Activated CD4-positive, alpha-beta T cell treated with anti-CD3 and anti-CD28 coated beads for 24 hours (primary cell): ENCODE measurements around the gene BDP1.
A peak's percentile ranks its signal among the peaks of the same experiment; 100 is the strongest.
"Not testable (repeated sequence)": the region's sequence is repeated elsewhere in the genome, so short reads cannot be mapped to it uniquely, and the experiment has no call there.

ENCODE experiments used
- DNase-seq, 2 donors: peaks; one replicate each; pipeline ENCODE4 v3.0.0-alpha.2; 2020; ENCODE audit warnings: low read depth in 2 of 2

BDP1 gene

DNA sequence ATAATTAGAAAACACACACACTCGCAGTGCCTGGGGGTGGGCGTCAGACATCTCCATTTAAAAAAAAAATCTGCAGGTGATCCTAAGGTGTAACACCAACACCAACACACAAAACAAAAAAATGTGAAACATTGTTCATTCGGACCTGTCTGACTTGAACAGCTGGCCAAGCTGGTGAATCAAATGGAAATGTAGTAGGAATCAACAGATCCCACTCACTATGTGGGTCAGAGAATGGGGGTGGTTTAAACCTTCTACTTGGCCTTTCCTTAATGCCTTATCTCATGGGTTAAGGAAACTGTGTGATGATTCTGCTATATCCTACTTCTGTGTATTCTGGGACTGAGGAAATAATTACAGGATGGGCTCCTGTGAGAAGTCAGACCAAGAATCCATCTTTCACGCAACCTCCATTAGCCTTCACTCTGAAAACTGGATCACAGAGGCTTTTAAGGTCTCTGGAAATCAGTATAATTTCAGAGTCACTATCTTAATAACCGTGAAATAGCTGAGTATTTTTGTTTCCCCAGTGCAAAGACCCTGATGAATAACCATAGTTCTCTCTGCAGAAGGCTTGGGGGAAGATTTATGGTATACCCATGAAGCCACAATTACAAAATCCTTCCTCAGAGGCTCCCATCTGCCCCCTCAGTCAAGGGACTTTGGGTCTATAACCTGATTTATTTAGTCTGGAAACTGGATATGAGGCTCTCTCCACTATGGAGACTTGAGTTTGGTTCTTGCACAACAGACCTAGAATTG is 114.5 kb downstream of the BDP1 start:
- no peak for DNase-seq

- DNase-seq = not testable (repeated sequence)
These were observed 116.4 kb downstream of the BDP1 start for GRCh38 chr5:71571811-71572210.

GRCh38 chr5:71573591-71573990 is 118.1 kb downstream of the BDP1 start:
- DNase-seq = no peak

DNA sequence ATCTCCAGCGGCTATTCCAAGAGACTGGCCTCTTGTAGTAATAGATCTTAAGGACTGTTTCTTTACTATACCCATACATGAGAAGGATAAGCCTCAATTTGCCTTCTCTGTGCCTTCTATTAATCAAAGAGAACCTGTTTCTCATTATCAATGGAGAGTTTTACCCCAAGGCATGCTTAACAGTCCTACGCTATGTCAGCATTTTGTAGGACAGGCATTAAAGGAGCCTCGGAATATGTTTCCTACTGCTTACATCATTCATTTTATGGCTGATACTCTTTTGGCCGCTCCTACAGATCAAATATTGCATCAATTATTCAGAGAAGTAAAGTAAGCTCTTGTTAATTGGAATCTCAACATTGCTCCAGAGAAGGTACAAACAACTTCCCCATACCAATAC is 120.1 kb downstream of the BDP1 start:
- not testable (repeated sequence) for DNase-seq

DNA sequence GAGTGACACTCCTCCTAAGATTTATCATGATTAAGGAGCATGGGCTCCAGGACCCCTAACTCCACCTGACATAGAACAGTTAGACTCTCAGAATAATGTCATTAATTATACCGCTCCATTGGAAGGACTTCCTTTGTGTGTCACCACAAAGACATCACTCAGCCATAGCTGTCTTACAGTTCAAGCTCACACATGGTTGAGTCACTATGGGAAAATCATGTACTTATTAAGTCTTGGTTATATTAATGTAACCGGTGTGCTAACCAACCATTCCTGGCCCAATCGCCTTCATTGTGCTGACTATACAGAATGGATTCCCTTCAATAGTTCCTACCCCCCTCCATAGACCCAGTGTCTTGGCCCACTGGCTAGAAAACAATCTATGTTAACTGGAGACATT is 120.8 kb downstream of the BDP1 start:
- no peak for DNase-seq

DNA sequence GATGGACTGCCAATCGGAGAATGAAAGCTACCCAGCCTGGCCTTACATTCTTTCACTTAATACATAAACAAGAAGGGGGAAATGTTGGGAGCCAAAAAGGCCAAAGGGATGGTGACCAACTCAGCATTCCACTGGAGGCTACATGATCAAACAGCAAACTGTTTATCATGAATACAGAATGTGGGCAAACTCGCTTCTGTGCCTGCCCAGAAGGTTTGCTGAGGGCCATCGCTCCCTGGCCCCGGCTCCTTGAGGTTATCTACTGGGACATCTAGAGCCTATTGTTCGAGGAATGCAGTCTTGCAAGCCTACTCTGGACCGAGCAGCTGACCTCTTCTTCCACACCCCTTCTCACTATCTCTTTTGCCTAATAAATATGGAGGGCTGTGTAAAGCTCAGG is 122.4 kb downstream of the BDP1 start:
- DNase-seq = not testable (repeated sequence)

GRCh38 chr5:71582945-71583584 is 127.6 kb downstream of the BDP1 start:
- no peak for DNase-seq

- DNase-seq = no peak
These were observed 130.8 kb downstream of the BDP1 start for GRCh38 chr5:71586052-71586940.

DNA sequence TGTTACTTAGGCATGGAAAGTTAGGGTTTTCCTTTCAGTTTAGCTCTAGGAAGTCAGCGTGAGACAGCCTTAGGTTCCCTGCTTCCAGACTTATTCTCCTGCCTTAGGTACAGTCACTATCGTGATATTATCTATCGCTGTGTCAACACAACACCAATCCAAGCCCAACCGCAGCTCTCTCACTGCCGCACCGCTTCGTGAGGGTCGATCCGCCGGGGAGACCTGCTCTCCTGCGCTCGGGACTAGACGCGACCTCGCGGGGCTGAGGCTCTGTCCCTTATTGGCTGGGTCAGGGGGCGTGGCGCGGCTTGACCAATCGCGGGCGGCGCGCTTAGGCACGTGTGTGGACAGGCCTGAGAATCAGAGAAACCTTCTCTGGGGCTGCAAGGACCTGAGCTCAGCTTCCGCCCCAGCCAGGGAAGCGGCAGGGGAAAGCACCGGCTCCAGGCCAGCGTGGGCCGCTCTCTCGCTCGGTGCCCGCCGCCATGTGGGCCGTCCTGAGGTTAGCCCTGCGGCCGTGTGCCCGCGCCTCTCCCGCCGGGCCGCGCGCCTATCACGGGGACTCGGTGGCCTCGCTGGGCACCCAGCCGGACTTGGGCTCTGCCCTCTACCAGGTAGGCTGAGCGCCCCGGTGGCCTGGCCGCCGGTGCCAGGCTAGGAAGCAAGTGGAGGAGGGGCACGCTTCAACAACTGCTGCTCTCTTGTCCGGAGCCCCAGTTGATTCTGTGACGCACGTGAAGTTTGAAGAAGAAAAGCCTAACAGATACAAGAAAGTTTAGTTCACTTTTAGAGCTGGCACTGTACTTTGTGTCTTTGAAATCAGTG is 131.7 kb downstream of the BDP1 start, which contains the start of gene MCCC2:
TSS of gene MCCC2 (plus strand) at position 400 of the 825 bp plus-strand sequence. CDS start at position 486, 86 bp downstream.
- peak; percentile 91 to 94 for DNase-seq

DNA sequence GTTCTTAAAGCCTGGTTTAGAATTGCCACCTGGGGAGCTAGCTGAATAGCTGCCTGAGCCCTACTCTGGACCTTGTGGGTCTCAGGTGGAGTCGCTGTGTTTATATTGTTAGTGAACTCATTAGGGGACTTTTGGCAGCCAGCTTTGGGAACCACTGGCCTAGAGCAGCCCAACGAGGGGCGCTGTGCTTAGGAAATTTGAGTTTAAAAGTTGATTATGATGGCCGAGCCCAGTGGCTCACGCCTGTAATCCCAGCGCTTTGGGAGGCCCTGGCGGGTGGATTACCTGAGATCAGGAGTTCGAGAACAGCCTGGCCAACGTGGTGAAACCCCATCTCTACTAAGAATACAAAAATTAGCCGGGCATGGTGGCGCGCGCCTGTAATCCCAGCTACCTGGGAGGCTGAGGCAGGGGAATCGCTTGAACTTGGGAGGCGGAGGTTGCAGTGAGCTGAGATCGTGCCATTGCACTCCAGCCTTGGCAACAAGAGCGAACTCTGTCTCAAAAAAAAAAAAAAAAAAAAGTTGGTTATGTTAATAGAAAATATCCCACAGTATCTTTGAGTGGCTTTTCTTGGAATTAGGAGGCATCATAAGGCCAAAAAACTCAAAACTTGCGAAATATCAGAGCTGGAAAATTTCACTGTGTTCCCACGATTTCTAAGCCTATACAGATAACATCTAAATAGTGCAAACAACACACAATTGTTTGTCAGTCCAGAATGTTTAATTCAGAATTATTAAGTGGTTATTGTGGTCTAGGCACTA is 132.5 kb downstream of the BDP1 start:
- DNase-seq = no peak

DNA sequence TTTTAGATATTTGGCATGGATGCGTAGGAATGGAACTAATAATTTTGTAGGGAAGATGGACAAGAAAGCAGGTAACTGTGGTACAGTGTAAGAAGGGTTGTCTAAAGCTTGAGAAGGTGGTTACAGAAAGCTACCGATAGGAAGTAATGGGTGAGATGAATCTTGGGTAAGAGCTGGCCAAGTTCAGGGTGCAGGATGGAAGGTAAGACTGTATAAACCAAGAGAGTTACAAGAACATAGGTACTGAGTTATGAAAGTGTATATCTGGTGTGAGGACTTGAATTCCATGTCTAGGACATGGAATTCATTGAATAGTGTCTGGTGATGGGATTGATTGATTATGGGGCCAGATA is 133.1 kb downstream of the BDP1 start:
- no peak for DNase-seq

GRCh38 chr5:71589903-71590302 is 134.5 kb downstream of the BDP1 start:
- DNase-seq = no peak

- DNase-seq = no peak
These were observed 135.6 kb downstream of the BDP1 start for GRCh38 chr5:71591100-71591499.

DNA sequence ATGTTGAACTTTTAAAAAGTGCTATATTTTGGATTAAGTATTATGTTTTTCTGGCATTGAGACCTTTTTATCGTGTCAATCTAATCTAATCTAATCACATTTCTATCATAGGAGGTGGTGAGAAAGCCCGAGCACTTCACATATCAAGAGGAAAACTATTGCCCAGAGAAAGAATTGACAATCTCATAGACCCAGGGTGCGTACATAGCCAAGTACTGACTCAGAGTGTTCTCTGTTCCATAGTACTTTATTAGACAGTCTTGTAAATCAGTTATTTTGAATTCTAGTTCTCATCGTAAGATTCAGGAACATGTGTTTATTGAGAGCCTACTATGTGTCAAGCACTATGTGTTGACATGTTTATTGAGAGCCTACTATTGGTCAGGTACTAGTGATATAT is 140.7 kb downstream of the BDP1 start:
- DNase-seq = no peak

GRCh38 chr5:71597001-71597400 is 141.6 kb downstream of the BDP1 start:
- no peak for DNase-seq

DNA sequence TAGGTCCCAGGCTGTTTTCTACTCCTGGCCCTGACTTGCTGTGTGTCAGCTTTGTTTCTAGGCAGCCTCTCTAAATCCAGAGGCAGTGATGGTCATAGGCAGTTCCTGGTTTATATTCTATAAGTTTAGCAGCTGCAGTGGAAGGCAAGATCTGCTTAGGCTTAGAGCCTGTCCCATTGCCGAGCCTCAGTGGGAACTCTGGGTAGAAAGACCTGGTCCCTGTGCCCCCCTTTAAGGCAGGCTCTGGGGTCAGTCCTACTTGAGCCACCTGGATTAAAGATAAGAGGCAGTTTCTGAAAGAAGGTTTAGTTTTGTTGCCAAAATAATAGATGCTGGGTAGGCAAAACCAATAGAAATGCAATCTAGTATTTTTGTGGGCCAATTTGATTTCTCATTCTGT is 145.3 kb downstream of the BDP1 start:
- DNase-seq = no peak

DNA sequence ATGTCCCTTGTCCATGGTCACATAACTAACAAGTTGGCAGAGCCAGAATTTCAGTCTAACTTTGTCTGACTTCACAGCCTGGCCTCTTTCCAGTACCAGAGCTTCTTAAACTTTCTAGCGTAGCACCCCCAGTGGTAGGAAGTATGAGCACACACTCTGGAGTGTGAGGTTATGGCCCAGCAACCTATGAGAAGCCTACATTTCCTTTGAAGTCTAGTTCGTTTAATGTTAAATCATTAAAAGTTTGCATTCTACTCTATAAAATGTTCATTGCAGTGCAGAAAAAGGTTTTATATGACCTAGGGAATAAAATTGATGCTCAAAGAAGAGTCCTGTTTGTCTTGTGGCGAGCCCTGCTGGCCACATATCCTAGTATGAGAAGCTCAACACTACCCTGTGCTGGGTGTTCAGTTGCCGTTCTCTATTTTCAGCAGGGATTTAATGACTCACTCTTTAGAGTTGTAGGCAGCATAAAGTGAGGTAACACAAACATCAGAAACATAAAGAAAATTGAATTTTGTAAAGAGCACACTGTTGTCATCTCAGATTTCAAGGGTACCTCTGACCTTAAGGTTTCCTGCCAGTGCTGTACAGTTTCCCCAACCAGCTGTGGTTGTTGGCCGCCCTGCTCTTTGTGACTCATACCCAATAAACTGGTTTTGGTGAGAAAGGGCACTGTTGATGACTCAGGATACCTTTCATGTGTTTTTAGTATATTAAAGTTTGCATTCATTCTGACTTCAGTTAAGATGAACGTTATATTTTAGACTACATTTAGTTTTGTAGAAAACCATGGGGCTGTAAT is 146.0 kb downstream of the BDP1 start:
- DNase-seq = peak; percentile 31 to 48

- not testable (repeated sequence) for DNase-seq
These were observed 154.5 kb downstream of the BDP1 start for GRCh38 chr5:71609916-71610315.

GRCh38 chr5:71615809-71616208 is 160.4 kb downstream of the BDP1 start:
- no peak for DNase-seq
